AG04450 (cell line): ENCODE results near the gene ISY1. TPM values are rescaled to one million over a fixed set of nuclear protein-coding genes. Genes with fewer than 3 reads are reported as not detected.
A peak's percentile ranks its signal among the peaks of the same experiment; 100 is the strongest.

Source experiments
- CTCF ChIA-PET: fragments of 300-600, 350-600 bp; formaldehyde crosslinking; extraction: SDS; loops from one replicate; lab custom pipeline; 2022; ENCODE audit warnings: antibody characterized with exemption, inconsistent platforms; lab: Charles Lee
- POLR2A ChIA-PET: fragments of 350-600 bp; formaldehyde crosslinking; extraction: SDS; loops from one replicate; lab custom pipeline; 2021; ENCODE audit warnings: antibody characterized with exemption, inconsistent platforms; lab: Yijun Ruan, JAX
- DNase-seq: peaks from one replicate; pipeline ENCODE4 v3.0.0-alpha.2; 2011; ENCODE audit warnings: low read depth, low spot score
- H3K27ac ChIP-seq: one replicate; pipeline ENCODE4 v1.5.1; 2012; ENCODE audit warnings: low read depth, low read length, control low read depth
- H3K27me3 ChIP-seq: one replicate; pipeline ENCODE4 v1.6.0; 2012; ENCODE audit warnings: low read length; ENCODE audit not compliant: control insufficient read depth, insufficient read depth
- H3K4me3 ChIP-seq: 2 replicates; pipeline ENCODE4 v1.5.1; 2011; ENCODE audit warnings: mild to moderate bottlenecking, low read depth, low read length, control low read depth
- H3K9me3 ChIP-seq: 2 replicates; pipeline ENCODE4 v1.5.1; 2012; ENCODE audit warnings: low read length; ENCODE audit not compliant: control insufficient read depth, insufficient read depth
- polyA plus RNA-seq: library from polyadenylated mRNA; depleted of rRNA; stranded (reverse); fragments of >200 nt; gene quantifications from 2 replicates; pipeline ENCODE4 v1.2.3, GENCODE V29; 2011
- TF ChIP-seq, protein P1 (sequence below): IDR thresholded peaks from 2 replicates; pipeline ENCODE4 v1.5.1; 2011; ENCODE audit warnings: low read depth, low read length, control low read depth, inconsistent platforms

Gene ISY1
- polyA plus RNA-seq, 1 experiment = 34.3 TPM

- no peak for DNase-seq
- ChIA-PET CTCF (interaction anchor here (0.8 to 7.0 kb wide), 6 partner anchors 22 to 150 kb away, joined by 3 to 84 read pairs (median 6); no protein-coding TSS in a partner anchor), POLR2A (interaction anchor here (0.5 to 1.1 kb wide), 9 partner anchors 35 to 441 kb away, joined by 3 to 14 read pairs (median 3); partner anchors contain the start of gene COPG1)
- H3K4me3 ChIP-seq = peak overlapping the region; percentile 84
- H3K27ac ChIP-seq = peak overlapping the region; percentile 70
- TF ChIP-seq, protein P1, sequence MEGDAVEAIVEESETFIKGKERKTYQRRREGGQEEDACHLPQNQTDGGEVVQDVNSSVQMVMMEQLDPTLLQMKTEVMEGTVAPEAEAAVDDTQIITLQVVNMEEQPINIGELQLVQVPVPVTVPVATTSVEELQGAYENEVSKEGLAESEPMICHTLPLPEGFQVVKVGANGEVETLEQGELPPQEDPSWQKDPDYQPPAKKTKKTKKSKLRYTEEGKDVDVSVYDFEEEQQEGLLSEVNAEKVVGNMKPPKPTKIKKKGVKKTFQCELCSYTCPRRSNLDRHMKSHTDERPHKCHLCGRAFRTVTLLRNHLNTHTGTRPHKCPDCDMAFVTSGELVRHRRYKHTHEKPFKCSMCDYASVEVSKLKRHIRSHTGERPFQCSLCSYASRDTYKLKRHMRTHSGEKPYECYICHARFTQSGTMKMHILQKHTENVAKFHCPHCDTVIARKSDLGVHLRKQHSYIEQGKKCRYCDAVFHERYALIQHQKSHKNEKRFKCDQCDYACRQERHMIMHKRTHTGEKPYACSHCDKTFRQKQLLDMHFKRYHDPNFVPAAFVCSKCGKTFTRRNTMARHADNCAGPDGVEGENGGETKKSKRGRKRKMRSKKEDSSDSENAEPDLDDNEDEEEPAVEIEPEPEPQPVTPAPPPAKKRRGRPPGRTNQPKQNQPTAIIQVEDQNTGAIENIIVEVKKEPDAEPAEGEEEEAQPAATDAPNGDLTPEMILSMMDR = no peak
- H3K9me3 ChIP-seq = no peaks in the 10 kb centered on the region; the same call in 1 of the 2 replicates
- H3K27me3 ChIP-seq = no peaks in the 10 kb centered on the region
Observed at GRCh38 chr3:129121016-129121791, 39.7 kb downstream of the ISY1 start.

DNA sequence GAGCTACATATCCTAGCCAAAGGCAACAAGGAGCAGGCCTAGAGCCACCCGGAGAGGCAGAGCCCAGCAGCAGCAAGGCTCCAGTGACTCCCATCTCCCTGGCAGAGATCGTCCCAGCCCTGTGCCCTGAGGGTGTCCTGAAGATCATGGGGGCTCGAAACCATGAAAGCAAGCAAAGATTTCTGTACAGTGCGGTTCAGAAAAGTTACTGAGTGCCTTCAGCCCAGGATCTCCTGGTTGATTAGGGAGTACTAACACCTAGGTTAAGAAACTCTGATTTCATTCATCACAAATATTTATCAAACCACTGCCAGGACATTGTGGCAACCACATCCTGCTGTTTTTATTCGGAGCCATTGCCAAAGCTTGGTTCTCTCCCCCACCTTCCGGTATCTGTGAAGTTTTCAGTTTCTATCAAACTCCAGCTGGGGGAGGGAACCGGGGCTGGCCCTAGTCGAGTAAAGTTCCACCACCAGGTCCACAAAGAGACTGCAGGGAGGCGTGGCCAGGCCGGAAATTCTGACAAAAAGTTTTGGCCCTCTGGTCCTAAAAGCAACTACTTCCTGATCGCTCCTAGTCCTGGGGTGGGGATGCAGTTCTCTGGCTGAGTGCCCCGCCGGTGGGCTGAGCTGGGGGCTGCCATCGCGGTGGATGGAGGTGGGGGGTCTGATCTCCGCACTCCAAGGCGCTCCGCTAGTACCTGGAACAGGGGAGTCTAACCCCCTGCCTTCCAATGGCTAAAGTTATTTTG is 40.4 kb downstream of the ISY1 start:
- Histone ChIP-seq H3K27me3 (no peaks in the 10 kb centered on the region), H3K27ac (peak overlapping the region; percentile 70), H3K9me3 (no peaks in the 10 kb centered on the region; the same call in 1 of the 2 replicates), H3K4me3 (peak overlapping the region; percentile 84)
- TF ChIP-seq, protein P1 = 0 out of 2 replicates have a peak, but pooled peaks have one; percentile 29
- CTCF ChIA-PET = interaction anchor here (1.0 to 7.0 kb wide), 5 partner anchors 42 to 149 kb away, joined by 3 to 84 read pairs (median 9); no protein-coding TSS in a partner anchor
- POLR2A ChIA-PET = interaction anchor here (0.5 to 0.7 kb wide), 2 partner anchors 11 to 512 kb away, joined by 3 read pairs; no protein-coding TSS in a partner anchor
- DNase-seq = peak; percentile 55

DNA sequence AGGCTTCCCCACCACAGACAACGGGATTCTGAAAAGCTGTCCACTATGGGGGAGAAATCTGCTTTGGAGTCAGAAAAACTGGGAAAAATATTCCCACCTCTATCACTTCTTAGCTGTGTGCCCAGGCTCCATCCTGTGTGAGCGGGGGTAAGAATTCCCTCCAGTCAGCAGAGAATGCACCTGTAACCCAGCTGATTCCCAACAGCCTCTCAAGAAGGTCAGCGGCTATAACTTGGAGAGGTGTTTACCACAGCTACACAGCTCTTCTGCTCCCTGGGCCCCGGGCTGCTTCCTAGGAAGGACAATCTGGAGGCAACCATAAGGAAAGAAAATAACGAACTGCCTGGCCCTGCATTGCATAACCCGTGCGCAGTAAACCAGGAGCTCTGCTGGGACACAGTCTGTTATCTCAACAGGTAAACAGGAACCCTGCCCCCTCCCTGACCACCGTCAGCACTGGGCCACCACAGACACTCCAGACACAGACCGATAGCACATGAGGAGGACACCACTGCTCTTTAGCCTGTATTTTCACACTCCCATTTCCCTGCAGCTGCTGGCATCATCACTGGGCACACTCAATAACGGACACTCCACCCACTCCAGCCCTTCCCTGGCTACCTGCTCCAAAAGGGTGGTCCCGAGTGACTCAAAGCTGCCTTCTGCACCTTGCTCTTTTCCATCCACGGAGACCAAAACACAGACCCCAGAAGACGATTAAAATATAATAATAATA is 41.3 kb downstream of the ISY1 start:
- CTCF ChIA-PET = interaction anchor here (0.7 to 7.0 kb wide), 7 partner anchors 43 to 148 kb away, joined by 3 to 84 read pairs (median 5); no protein-coding TSS in a partner anchor

DNA sequence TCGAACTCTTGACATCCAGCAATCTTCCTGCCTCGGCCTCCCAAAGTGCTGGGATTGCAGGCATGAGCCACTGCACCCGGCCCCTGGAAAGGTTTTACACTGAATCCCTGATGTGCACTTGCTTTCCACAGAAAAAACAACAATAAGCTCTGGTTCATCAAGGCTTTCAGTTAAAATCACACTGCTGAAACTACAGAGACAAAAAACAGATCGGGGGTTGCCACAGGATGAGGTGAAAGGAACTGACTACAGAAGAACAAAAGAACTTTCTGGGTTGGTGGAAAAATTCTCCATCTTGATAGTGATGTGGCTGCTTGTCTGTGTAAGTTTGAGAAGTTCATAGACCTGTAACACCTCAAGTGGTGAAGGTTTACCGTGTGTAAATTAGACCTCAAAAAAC is 42.1 kb downstream of the ISY1 start:
- ChIA-PET CTCF (interaction anchor here (0.7 to 7.0 kb wide), 4 partner anchors 44 to 148 kb away, joined by 3 to 84 read pairs (median 4); no protein-coding TSS in a partner anchor), POLR2A (interaction anchor here (0.5 to 0.8 kb wide), 2 partner anchors 50 to 515 kb away, joined by 3 read pairs; no protein-coding TSS in a partner anchor)
- TF ChIP-seq, protein P1 = no peak

More for the DNA sequence above, 41.3 kb downstream of the ISY1 start:
- peak overlapping the region; percentile 70 for H3K27ac ChIP-seq
- H3K9me3 ChIP-seq = no peaks in the 10 kb centered on the region; the same call in 1 of the 2 replicates
- H3K4me3 ChIP-seq = peak overlapping the region; percentile 84
- H3K27me3 ChIP-seq = no peaks in the 10 kb centered on the region
- POLR2A ChIA-PET = interaction anchor here (0.5 to 0.8 kb wide), 2 partner anchors 511 to 514 kb away, joined by 3 read pairs; no protein-coding TSS in a partner anchor
- no peak for DNase-seq
- TF ChIP-seq, protein P1 = no peak

More for the DNA sequence above, 42.1 kb downstream of the ISY1 start:
- no peak overlapping the region for H3K27ac ChIP-seq
- no peak for DNase-seq
- H3K27me3 ChIP-seq = no peaks in the 10 kb centered on the region
- no peaks in the 10 kb centered on the region; the same call in 1 of the 2 replicates for H3K9me3 ChIP-seq
- H3K4me3 ChIP-seq = peak overlapping the region; percentile 84
